SKM-1 (cell line): Measurements from ENCODE around the gene EVI5L.

Experiments
- DNase-seq: peaks from one replicate; lab custom pipeline; 2025; ENCODE audit not compliant: unreplicated experiment; lab: John Stamatoyannopoulos, UW

The EVI5L gene

GRCh38 chr19:7894612-7895309 is 64.7 kb downstream of the EVI5L start:
- no peak for DNase-seq

- no peak for DNase-seq
Observed at GRCh38 chr19:7895565-7895964, 65.5 kb downstream of the EVI5L start.

- no peak for DNase-seq
Observed at GRCh38 chr19:7897292-7897691, 67.3 kb downstream of the EVI5L start.

- DNase-seq: no peak
Observed at GRCh38 chr19:7898967-7899366, 68.9 kb downstream of the EVI5L start.

- DNase-seq: no peak
Observed at GRCh38 chr19:7899751-7900378, 69.8 kb downstream of the EVI5L start.

GRCh38 chr19:7900401-7900870 is 70.4 kb downstream of the EVI5L start:
- DNase-seq: no peak

GRCh38 chr19:7900931-7901330 is 70.9 kb downstream of the EVI5L start:
- DNase-seq: no peak

GRCh38 chr19:7901337-7901736 is 71.3 kb downstream of the EVI5L start:
- no peak for DNase-seq

- DNase-seq: no peak
Observed at GRCh38 chr19:7902796-7903243, 72.8 kb downstream of the EVI5L start.

GRCh38 chr19:7903244-7904073 is 73.4 kb downstream of the EVI5L start, which contains the start of gene MAP2K7:
Gene MAP2K7, plus strand, starts transcription at chr19:7903877. Its CDS starts 68 bp downstream, at chr19:7903945.
- DNase-seq: peak; percentile 95

GRCh38 chr19:7904074-7905020 is 74.3 kb downstream of the EVI5L start:
- no peak for DNase-seq

GRCh38 chr19:7905268-7905667 is 75.2 kb downstream of the EVI5L start:
- no peak for DNase-seq

- DNase-seq: no peak
Observed at GRCh38 chr19:7905859-7906258, 75.8 kb downstream of the EVI5L start.

- no peak for DNase-seq
Observed at GRCh38 chr19:7907122-7907521, 77.1 kb downstream of the EVI5L start.

GRCh38 chr19:7907544-7907943 is 77.5 kb downstream of the EVI5L start:
- no peak for DNase-seq

GRCh38 chr19:7908078-7908699 is 78.2 kb downstream of the EVI5L start:
- no peak for DNase-seq

GRCh38 chr19:7908742-7909461 is 78.9 kb downstream of the EVI5L start:
- DNase-seq: no peak

GRCh38 chr19:7909471-7910067 is 79.6 kb downstream of the EVI5L start:
- no peak for DNase-seq
